ENCODE data around the gene PLAU.

PLAU gene

DNA sequence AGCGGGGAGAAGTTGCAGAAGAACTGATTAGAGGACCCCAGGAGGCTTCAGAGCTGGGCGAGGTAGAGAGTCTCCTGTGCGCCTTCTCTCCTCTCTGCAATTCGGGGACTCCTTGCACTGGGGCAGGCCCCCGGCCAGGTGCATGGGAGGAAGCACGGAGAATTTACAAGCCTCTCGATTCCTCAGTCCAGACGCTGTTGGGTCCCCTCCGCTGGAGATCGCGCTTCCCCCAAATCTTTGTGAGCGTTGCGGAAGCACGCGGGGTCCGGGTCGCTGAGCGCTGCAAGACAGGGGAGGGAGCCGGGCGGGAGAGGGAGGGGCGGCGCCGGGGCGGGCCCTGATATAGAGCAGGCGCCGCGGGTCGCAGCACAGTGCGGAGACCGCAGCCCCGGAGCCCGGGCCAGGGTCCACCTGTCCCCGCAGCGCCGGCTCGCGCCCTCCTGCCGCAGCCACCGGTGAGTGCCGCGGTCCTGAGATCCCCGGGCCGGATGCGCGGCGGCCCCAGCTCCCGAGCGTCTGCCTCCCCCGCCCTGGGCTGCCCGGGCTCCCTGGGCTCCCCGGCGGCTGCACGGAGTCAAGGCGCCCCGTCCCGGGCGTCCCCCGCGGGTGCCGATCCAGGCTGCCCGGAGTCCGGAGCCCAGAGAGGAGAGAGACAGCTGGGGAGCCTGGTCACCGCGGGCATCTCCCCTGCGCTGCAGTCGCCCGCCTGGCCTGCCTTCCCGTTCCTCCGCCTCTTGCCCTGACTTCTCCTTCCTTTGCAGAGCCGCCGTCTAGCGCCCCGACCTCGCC is at the start of gene PLAU:
Gene PLAU (plus strand): TSS at position 369 of the 789 bp plus-strand sequence. CDS start 424 bp downstream, outside the sequence.
- no peak for DNase-seq (ENCODE audit: low read depth in 2 of 2)

GRCh38 chr10:73862011-73862410 is 48.9 kb upstream of the PLAU start:
- no peak for DNase-seq (ENCODE audit: low read depth in 2 of 2)

DNA sequence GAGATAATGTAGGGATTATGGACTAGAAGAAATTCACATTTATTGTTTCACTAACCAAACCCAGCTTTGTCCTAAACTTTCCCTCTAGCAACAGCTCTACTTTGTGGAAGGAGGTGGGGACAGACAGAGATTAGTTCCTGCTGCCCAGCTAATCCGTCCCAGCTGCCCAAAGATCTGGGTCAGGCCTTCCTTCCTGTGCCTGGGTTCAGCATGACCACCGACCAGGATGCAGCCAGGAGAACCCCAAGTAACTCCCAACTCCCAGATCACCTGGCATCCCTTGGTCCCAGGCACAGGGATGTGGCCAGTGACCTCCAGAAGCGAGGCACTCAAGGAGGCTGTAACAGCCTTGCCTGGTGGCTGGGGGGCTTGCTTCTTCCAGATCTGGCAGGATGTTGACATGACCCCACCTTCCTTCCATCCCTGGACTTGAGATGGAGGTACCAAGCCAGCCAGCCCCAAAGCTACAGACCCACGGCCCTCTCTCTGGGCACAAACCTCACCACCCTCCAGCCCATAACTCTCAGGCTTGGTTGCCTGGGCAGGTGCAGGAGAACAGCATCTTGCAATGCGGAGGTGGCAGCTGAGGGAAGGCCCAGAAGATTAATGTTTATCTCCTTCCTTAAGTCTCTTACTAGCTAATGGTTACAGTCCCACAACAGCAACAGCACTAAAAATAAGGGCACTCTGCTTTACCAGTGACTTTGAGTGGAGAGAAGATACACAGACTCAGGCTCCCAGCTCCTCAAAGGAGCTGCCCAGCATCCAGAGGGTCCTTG is 47.7 kb upstream of the PLAU start:
- DNase-seq (ENCODE audit: low read depth in 2 of 2) = no peak

- DNase-seq (ENCODE audit: low read depth in 2 of 2) = no peak
These were observed 46.7 kb upstream of the PLAU start for GRCh38 chr10:73864229-73864628.

- no peak for DNase-seq (ENCODE audit: low read depth in 2 of 2)
These were observed 45.8 kb upstream of the PLAU start for GRCh38 chr10:73865107-73865458.

GRCh38 chr10:73865459-73866442 is 45.2 kb upstream of the PLAU start:
- no peak for DNase-seq (ENCODE audit: low read depth in 2 of 2)

GRCh38 chr10:73866621-73867020 is 44.3 kb upstream of the PLAU start:
- no peak for DNase-seq (ENCODE audit: low read depth in 2 of 2)

DNA sequence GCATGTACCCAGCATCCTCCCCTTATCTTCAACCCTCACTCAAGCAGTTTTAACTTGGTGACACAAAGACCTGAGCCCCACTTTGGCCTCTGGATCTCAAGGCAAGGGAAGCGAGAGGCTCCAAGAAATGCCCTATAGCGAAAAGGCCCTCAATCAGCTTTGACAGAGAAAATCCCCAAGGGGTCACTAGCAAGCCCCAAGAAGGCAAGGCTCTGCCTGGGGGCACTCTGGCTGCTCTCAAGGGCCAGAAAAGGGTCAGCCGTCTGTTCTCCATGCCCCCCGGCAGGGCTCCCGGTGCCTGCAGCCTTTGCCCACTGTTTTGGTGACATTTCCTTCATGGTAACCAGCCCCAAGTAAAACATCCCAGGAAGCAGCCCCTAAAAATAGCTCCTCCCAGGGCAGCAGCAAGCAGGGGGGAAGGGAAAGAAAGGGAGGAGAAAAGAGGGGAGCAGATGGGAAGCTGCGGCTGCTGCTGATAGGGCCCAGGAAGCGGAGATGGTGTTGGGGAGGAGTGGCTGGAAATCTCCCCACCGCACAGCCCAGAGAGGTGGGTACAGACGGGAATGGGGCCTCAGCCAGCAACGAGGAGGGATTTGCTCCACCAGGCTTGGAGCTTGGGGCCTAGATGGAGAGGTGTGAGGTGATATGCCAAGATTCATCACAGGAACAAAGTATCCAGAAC is 43.7 kb upstream of the PLAU start:
- DNase-seq (ENCODE audit: low read depth in 2 of 2) = no peak

DNA sequence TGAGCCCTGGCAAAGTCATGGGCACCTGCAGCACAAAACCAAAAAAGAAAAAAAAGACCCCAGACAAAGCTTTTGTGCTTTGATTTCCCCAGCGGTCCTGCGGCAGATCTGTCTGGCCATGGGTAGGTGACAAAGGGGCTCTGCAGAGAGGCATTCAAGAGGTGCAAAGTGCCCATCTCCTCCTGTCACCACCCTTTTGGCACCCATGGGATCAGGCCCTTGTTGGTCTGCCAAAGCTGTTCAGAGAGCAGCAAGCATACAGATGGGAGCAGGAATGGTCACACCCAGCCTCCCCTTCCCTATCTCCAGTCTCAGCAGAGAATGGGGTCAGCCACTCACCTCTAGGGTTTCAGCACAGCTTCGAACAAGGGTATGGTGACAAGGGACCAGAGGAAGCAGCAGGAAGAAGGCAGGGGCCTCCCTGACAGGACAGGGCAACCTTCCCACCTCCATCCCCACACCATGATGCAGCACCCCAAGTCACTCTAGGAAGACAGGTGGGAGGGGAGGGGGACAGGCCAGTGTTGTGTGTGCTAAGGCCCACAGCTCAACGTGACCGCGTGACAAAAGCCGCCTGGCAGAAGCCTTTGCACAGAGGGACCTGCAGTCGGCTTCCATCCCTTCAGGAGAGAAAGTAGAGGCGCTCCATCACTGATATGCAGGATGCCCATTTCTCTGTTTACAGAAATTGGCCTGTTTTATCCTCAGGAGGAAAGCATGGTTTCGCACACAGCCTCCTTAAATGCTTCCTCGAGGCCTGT is 42.9 kb upstream of the PLAU start:
- no peak for DNase-seq (ENCODE audit: low read depth in 2 of 2)

DNA sequence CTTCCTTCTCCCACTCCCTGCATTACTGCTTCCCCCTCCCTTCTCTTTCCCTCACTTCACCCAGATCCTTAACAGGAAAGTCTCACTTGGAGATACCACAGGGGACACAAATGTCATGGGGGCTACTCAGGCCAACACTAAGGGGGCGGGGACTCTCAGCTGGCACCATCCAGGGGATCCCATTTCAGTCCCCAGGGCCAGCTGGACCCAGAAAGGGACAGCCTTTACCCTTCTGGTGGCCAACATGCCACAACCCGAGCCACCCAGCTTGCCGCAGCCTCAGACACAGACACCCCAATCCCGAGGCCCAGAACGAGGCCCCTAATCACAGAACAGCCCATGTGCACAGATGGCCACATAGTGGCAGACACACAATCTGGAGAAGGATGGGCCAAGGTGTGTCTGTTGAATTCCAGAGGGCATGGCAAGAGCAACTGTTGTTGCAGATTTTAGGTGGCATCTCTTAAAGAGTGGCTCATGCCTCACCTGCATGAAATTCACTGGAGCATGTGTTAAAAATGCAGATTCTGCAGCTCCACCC is 42.2 kb upstream of the PLAU start:
- DNase-seq (ENCODE audit: low read depth in 2 of 2) = no peak

- DNase-seq (ENCODE audit: low read depth in 2 of 2) = no peak
These were observed 39.4 kb upstream of the PLAU start for GRCh38 chr10:73871295-73872189.

DNA sequence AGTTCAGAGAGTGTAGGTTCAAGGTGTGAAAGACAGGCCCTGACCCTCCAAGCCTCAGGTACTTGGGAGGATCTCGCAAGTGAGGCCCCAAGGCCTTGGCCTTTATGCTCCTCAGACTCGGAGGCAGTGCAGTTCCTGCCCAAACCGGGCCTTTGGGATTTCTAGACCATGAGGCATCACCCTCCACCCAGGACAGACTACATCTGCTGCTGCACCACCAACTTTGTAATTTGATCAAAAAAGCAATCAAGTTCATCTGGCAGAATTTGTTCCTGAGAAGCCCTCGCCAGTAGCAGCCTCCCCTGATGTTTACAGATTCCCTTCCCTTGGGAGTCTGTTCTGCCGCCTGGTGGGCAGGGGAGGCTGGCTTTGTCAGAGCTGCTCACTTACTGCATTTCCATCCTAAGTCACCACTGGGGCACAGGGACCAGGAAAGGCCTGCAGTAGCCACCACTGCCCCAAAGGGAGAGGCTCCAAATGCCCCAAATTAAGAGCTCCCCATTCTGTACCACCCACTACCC is 38.7 kb upstream of the PLAU start:
- no peak for DNase-seq (ENCODE audit: low read depth in 2 of 2)

DNA sequence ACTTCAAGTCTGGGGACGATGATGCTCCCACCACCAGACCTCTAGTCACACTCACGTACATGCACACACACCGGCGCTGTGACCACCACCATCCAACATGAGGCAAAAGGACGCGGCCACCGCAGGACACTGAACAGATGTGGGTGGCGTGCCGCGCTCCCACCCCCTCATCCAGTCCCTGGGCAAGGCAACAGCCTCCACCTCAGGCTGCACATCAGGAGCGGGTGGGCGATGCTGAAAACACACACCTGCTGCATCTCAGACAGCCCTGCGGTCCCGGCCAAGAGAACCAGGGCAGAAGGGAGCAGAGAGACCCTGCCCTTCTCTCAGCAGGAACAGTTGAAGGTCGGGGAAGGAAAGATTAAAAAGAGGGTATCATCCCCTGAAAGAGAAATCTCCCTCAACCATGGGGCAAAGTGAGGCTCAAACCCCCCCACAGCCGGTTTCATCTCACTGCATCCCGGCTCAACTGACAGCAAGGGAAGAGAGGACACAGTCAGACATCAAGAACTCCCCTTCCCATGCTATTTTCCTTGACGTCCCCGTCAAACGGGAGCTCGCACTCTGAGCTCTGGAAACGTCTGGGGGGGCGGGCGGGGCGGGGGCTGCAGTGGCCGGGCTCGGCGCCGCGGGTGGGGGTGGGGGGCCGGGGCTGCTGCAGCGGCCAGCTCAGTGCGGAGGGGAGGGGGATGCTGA is 37.6 kb upstream of the PLAU start:
- no peak for DNase-seq (ENCODE audit: low read depth in 2 of 2)

DNA sequence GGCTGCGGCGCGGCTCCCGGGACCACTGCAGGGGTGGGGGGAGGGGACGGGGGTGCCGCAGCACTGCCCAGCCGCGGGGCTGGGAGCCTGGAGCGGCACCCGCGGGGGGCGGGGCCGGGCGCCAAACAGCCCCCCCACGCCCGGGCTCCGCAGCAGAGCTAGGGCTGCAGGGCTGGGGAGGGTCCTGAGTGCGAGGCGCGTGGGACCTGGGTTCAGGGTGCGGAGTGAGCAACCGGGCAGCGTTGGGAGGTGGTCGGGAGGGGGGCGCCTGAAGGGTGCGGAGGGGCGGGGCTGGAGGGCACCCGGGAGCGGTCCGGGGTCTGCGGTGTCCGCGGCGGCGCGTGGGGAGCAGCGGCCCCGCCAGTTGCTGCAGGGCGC is 37.1 kb upstream of the PLAU start:
- no peak for DNase-seq (ENCODE audit: low read depth in 2 of 2)

GRCh38 chr10:73874267-73875138 is 36.4 kb upstream of the PLAU start, which contains the start of gene CAMK2G:
TSS of gene CAMK2G (minus strand) at chr10:73874555. CDS start at chr10:73874461, 94 bp downstream.
- DNase-seq (ENCODE audit: low read depth in 2 of 2) = peak; percentile 52 to 63

DNA sequence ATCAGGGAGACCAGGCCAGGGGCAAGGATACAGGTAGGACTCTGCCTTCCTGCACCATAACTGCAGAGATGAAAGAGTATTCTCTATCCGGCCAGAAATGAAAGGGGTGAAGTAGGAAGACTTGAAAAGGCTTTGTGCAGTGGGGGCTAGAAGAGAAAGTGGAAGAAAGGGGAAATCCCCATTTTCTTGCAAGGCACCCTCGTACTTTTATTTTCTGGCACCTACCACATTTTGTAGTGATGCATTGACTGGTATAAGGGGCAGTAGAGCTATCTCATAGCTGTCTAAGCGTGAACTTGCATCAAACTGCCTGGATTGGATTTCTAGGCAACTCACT is 35.8 kb upstream of the PLAU start:
- no peak for DNase-seq (ENCODE audit: low read depth in 2 of 2)

GRCh38 chr10:73876157-73876556 is 34.8 kb upstream of the PLAU start:
- DNase-seq (ENCODE audit: low read depth in 2 of 2) = no peak

- DNase-seq (ENCODE audit: low read depth in 2 of 2) = no peak
These were observed 34.4 kb upstream of the PLAU start for GRCh38 chr10:73876566-73876965.

Data from fibroblast of skin of left biceps (primary cell).